ENCODE measurements around the gene PIEZO2. TPM values are rescaled to one million over a fixed set of nuclear protein-coding genes. Genes with fewer than 3 reads are reported as not detected.

PIEZO2 gene
- total RNA-seq, 3 donors from 2014 or later, result 1.9 to 26.2 (median 11.4) TPM

- TF ChIP-seq POLR2AphosphoS5 (IDR thresholded peaks at IDR 0.05), result no peak
- TF ChIP-seq CTCF (IDR thresholded peaks at IDR 0.05), result no peak
- TF ChIP-seq POLR2A (IDR thresholded peaks at IDR 0.05), result no peak
- no peaks in the 10 kb centered on the region for H3K9me3 ChIP-seq
- no peaks in the 10 kb centered on the region for H3K27me3 ChIP-seq
- H3K4me3 ChIP-seq, result no peak overlapping the region
- H3K27ac ChIP-seq, result no peak overlapping the region
- intact Hi-C loops (cut with DNase I; ENCODE audit: low total_unique reads), result no loop called here
- H3K36me3 ChIP-seq, result no peaks in the 10 kb centered on the region
- no peaks in the 10 kb centered on the region for H3K4me1 ChIP-seq
- DNase-seq (ENCODE audit: low spot score in 2 of 2), result no peak
Measured at GRCh38 chr18:10771053-10771709, 378.2 kb downstream of the PIEZO2 start.

GRCh38 chr18:10770264-10770663 is 379.1 kb downstream of the PIEZO2 start:
- Histone ChIP-seq H3K27me3 (no peaks in the 10 kb centered on the region), H3K9me3 (no peaks in the 10 kb centered on the region), H3K4me3 (no peak overlapping the region), H3K27ac (no peak overlapping the region), H3K4me1 (no peaks in the 10 kb centered on the region), H3K36me3 (no peaks in the 10 kb centered on the region)
- no peak for DNase-seq (ENCODE audit: low spot score in 2 of 2)
- intact Hi-C loops (cut with DNase I; ENCODE audit: low total_unique reads), result no loop called here
- TF ChIP-seq POLR2AphosphoS5 (IDR thresholded peaks at IDR 0.05) (no peak), CTCF (IDR thresholded peaks at IDR 0.05) (no peak), POLR2A (IDR thresholded peaks at IDR 0.05) (no peak)

- no peak for TF ChIP-seq POLR2AphosphoS5 (IDR thresholded peaks at IDR 0.05)
- TF ChIP-seq CTCF (IDR thresholded peaks at IDR 0.05), result no peak
- TF ChIP-seq POLR2A (IDR thresholded peaks at IDR 0.05), result no peak
- no peak for DNase-seq (ENCODE audit: low spot score in 2 of 2)
- intact Hi-C loops (cut with DNase I; ENCODE audit: low total_unique reads), result no loop called here
- Histone ChIP-seq H3K9me3 (no peaks in the 10 kb centered on the region), H3K4me1 (no peaks in the 10 kb centered on the region), H3K4me3 (no peak overlapping the region), H3K36me3 (no peaks in the 10 kb centered on the region), H3K27ac (no peak overlapping the region), H3K27me3 (no peaks in the 10 kb centered on the region)
Measured at GRCh38 chr18:10768221-10768620, 381.1 kb downstream of the PIEZO2 start.

GRCh38 chr18:10767658-10768057 is 381.7 kb downstream of the PIEZO2 start:
- TF ChIP-seq CTCF (IDR thresholded peaks at IDR 0.05), result no peak
- no peak for TF ChIP-seq POLR2AphosphoS5 (IDR thresholded peaks at IDR 0.05)
- no peak for TF ChIP-seq POLR2A (IDR thresholded peaks at IDR 0.05)
- no peaks in the 10 kb centered on the region for H3K27me3 ChIP-seq
- no peaks in the 10 kb centered on the region for H3K4me1 ChIP-seq
- H3K4me3 ChIP-seq, result no peak overlapping the region
- H3K36me3 ChIP-seq, result no peaks in the 10 kb centered on the region
- DNase-seq (ENCODE audit: low spot score in 2 of 2), result no peak
- no peak overlapping the region for H3K27ac ChIP-seq
- H3K9me3 ChIP-seq, result no peaks in the 10 kb centered on the region
- intact Hi-C loops (cut with DNase I; ENCODE audit: low total_unique reads), result no loop called here

GRCh38 chr18:10760986-10761385 is 388.4 kb downstream of the PIEZO2 start:
- intact Hi-C loops (cut with DNase I; ENCODE audit: low total_unique reads), result no loop called here
- Histone ChIP-seq H3K9me3 (no peaks in the 10 kb centered on the region), H3K27me3 (no peaks in the 10 kb centered on the region), H3K4me1 (no peaks in the 10 kb centered on the region), H3K27ac (no peak overlapping the region), H3K36me3 (no peaks in the 10 kb centered on the region), H3K4me3 (no peak overlapping the region)
- TF ChIP-seq POLR2A (IDR thresholded peaks at IDR 0.05), result no peak
- no peak for DNase-seq (ENCODE audit: low spot score in 2 of 2)

Measured in breast epithelium (tissue), 4 donors.